Aorta (tissue), 5 donors: ENCODE results near the gene ING3. TPM values are rescaled to one million over a fixed set of nuclear protein-coding genes. Genes with fewer than 3 reads are reported as not detected.

Experiments
- ATAC-seq: fragments of 200-7000 bp; cut with Tn5 transposase; one replicate; pipeline ENCODE4 v1.9.1; 2022; ENCODE audit warnings: moderate library complexity; ENCODE audit not compliant: low FRiP score
- DNase-seq, 2 donors: peaks; one replicate each; pipeline ENCODE4 v3.0.0-alpha.2; 2020
- H3K27ac ChIP-seq, 2 donors: one replicate each; pipeline ENCODE4 v1.5.1; 2013; ENCODE audit warnings: low read length in 2 of 2, mild to moderate bottlenecking in 2 of 2, moderate library complexity in 2 of 2, control low read depth in 1 of 2, inconsistent platforms in 1 of 2, low read depth in 1 of 2
- H3K27me3 ChIP-seq, 2 donors: one replicate each; pipeline ENCODE4 v1.6.1; 2013; ENCODE audit warnings: control low read depth in 1 of 2, low read length in 1 of 2, mild to moderate bottlenecking in 1 of 2, moderate library complexity in 1 of 2; ENCODE audit not compliant: insufficient read depth in 2 of 2, control insufficient read depth in 1 of 2
- H3K36me3 ChIP-seq, 2 donors: one replicate each; pipeline ENCODE4 v1.6.1; 2013; ENCODE audit warnings: control low read depth in 1 of 2, low read length in 1 of 2, mild to moderate bottlenecking in 1 of 2; ENCODE audit not compliant: insufficient read depth in 2 of 2, control insufficient read depth in 1 of 2
- H3K4me1 ChIP-seq, 2 donors: one replicate each; pipeline ENCODE4 v1.6.1; 2013; ENCODE audit warnings: low read length in 2 of 2, control low read depth in 1 of 2, mild to moderate bottlenecking in 1 of 2, moderate library complexity in 1 of 2; ENCODE audit not compliant: insufficient read depth in 2 of 2, control insufficient read depth in 1 of 2
- H3K4me3 ChIP-seq, 2 donors: one replicate each; pipeline ENCODE4 v1.5.1; 2013; ENCODE audit warnings: low read length in 2 of 2, control low read depth in 1 of 2, mild to moderate bottlenecking in 1 of 2
- H3K9me3 ChIP-seq: one replicate; pipeline ENCODE4 v1.6.1; 2013; ENCODE audit warnings: mild to moderate bottlenecking, low read length; ENCODE audit not compliant: control insufficient read depth
- WGBS, 2 donors: extraction: QIAGEN DNeasy Blood & Tissue Kit; methylation state at CpG; one replicate each; pipeline ENCODE4 v1.1.7; 2013; 5-methylcytosine and 5-hydroxymethylcytosine counted together
- intact Hi-C, 2 donors: fragments of 100-400 bp; cut with DNase I; formaldehyde crosslinking; loops; one replicate each; pipeline versions ENCODE4 v1.14.2 to v1.15.0; 2022
- polyA plus RNA-seq, 2 donors: library from polyadenylated mRNA; stranded (reverse); fragments of 200-250 nt; gene quantifications; one replicate each; pipeline ENCODE4 v1.2.3, GENCODE V29; 2013
- total RNA-seq, 2 donors: library from RNA; stranded (reverse); fragmentation: NEBNext Ultra II Directional; extraction: Animal tissue kit (Norgen Biotek cat#: 25700); gene quantifications; one replicate each; pipeline ENCODE4 v1.2.1, GENCODE V29; 2021
- donor health status: healthy with polysubstance abuse.
- donor health status: Bipolar disorder and iron deficiency.
- donor health status: DM: no; HTN: no; CAD: no.
- donor health status: DM: no; HTN: no; CAD: no.
- donor health status: DM: yes; HTN: yes; CAD: no.

The ING3 gene
- total and polyA plus RNA-seq, 4 donors: 7.5 to 16.0 (median 15.7) TPM

GRCh38 chr7:120989257-120990220 lies 39.0 kb downstream of the ING3 start:
- peak; percentile 1 for ATAC-seq
- 4% methylated on average over 15 of the region's 15 CpGs for WGBS, 2 donors
- intact Hi-C loops: loop anchor here (2.0 to 5.0 kb wide), 4 partner anchors 48 to 117 kb away; no protein-coding TSS in a partner anchor

GRCh38 chr7:120990468-120991118 lies 40.0 kb downstream of the ING3 start:
- Histone ChIP-seq H3K27ac (peak overlapping the region in 1 of 2 donors; percentile 30), H3K4me3 (peak overlapping the region; percentile 93 to 98), H3K4me1 (peaks cover 3 to 7% of the 10 kb centered on the region in 2 donors), H3K9me3 (no peaks in the 10 kb centered on the region), H3K36me3 (no peaks in the 10 kb centered on the region), H3K27me3 (no peaks in the 10 kb centered on the region)
- no peak for DNase-seq
- no peak for ATAC-seq
- intact Hi-C loops: loop anchor here in 1 of 2 donors (5.0 kb wide), 1 partner anchor 47 kb away; no protein-coding TSS in a partner anchor
- WGBS, 2 donors: 8 to 9% methylated on average over 6 of the region's 6 CpGs

More at GRCh38 chr7:120989257-120990220, 39.0 kb downstream of the ING3 start:
- H3K4me3 ChIP-seq: peak overlapping the region; percentile 93 to 94
- no peaks in the 10 kb centered on the region for H3K9me3 ChIP-seq
- H3K36me3 ChIP-seq: no peaks in the 10 kb centered on the region
- H3K4me1 ChIP-seq: peaks cover 0 to 3% of the 10 kb centered on the region in 2 donors
- H3K27ac ChIP-seq: peak overlapping the region; percentile 77 to 81
- H3K27me3 ChIP-seq: no peaks in the 10 kb centered on the region
- peak; percentile 60 to 71 for DNase-seq

GRCh38 chr7:120991161-120991560 lies 40.6 kb downstream of the ING3 start:
- ATAC-seq (no peak), DNase-seq (no peak)
- Histone ChIP-seq H3K36me3 (no peaks in the 10 kb centered on the region), H3K9me3 (no peaks in the 10 kb centered on the region), H3K4me3 (peak overlapping the region; percentile 93 to 98), H3K4me1 (peaks cover 3 to 7% of the 10 kb centered on the region in 2 donors), H3K27ac (no peak overlapping the region), H3K27me3 (no peaks in the 10 kb centered on the region)
- intact Hi-C loops: loop anchor here in 1 of 2 donors (5.0 kb wide), 1 partner anchor 46 kb away; no protein-coding TSS in a partner anchor
- WGBS, 2 donors: 0 to 1% methylated on average over 1 of the region's 1 CpG

GRCh38 chr7:120991581-120991980 lies 41.0 kb downstream of the ING3 start:
- no peaks in the 10 kb centered on the region for H3K9me3 ChIP-seq
- no peak overlapping the region for H3K27ac ChIP-seq
- ATAC-seq (no peak), DNase-seq (no peak)
- no peaks in the 10 kb centered on the region for H3K27me3 ChIP-seq
- 1 to 2% methylated on average over 2 of the region's 2 CpGs for WGBS, 2 donors
- peaks cover 4 to 7% of the 10 kb centered on the region in 2 donors for H3K4me1 ChIP-seq
- intact Hi-C loops: loop anchor here in 1 of 2 donors (5.0 kb wide), 1 partner anchor 46 kb away; no protein-coding TSS in a partner anchor
- H3K36me3 ChIP-seq: no peaks in the 10 kb centered on the region
- peak overlapping the region; percentile 43 to 82 for H3K4me3 ChIP-seq

GRCh38 chr7:120992272-120992964 lies 41.8 kb downstream of the ING3 start:
- intact Hi-C loops: loop anchor here in 1 of 2 donors (5.0 kb wide), 1 partner anchor 45 kb away; no protein-coding TSS in a partner anchor
- peaks cover 6 to 7% of the 10 kb centered on the region in 2 donors for H3K4me1 ChIP-seq
- peak overlapping the region in 1 of 2 donors; percentile 43 for H3K27ac ChIP-seq
- H3K36me3 ChIP-seq: no peaks in the 10 kb centered on the region
- no peaks in the 10 kb centered on the region for H3K27me3 ChIP-seq
- peak overlapping the region; percentile 47 to 59 for H3K4me3 ChIP-seq
- ATAC-seq: no peak
- H3K9me3 ChIP-seq: no peaks in the 10 kb centered on the region
- DNase-seq: no peak

GRCh38 chr7:120992965-120993494 lies 42.5 kb downstream of the ING3 start:
- H3K9me3 ChIP-seq: no peaks in the 10 kb centered on the region
- no peaks in the 10 kb centered on the region for H3K36me3 ChIP-seq
- H3K27ac ChIP-seq: peak overlapping the region in 1 of 2 donors; percentile 43
- peak overlapping the region; percentile 47 to 59 for H3K4me3 ChIP-seq
- no peaks in the 10 kb centered on the region for H3K27me3 ChIP-seq
- intact Hi-C loops: loop anchor here in 1 of 2 donors (5.0 kb wide), 1 partner anchor 44 kb away; no protein-coding TSS in a partner anchor
- ATAC-seq (no peak), DNase-seq (no peak)
- H3K4me1 ChIP-seq: peaks cover 7% of the 10 kb centered on the region in 2 donors

GRCh38 chr7:120993553-120994191 lies 43.1 kb downstream of the ING3 start:
- H3K9me3 ChIP-seq: no peaks in the 10 kb centered on the region
- peak overlapping the region in 1 of 2 donors; percentile 37 for H3K27ac ChIP-seq
- ATAC-seq (no peak), DNase-seq (no peak)
- no peaks in the 10 kb centered on the region for H3K27me3 ChIP-seq
- H3K4me3 ChIP-seq: peak overlapping the region in 1 of 2 donors; percentile 38
- intact Hi-C loops: loop anchor here in 1 of 2 donors (5.0 kb wide), 1 partner anchor 44 kb away; no protein-coding TSS in a partner anchor
- H3K36me3 ChIP-seq: no peaks in the 10 kb centered on the region
- H3K4me1 ChIP-seq: peaks cover 7% of the 10 kb centered on the region in 2 donors
- WGBS, 2 donors: 71% methylated on average over 5 of the region's 5 CpGs
